HepG2 (cell line): ENCODE data around the gene L3MBTL1. TPM values are rescaled to one million over a fixed set of nuclear protein-coding genes. Genes with fewer than 3 reads are reported as not detected.
A peak's percentile ranks its signal among the peaks of the same experiment; 100 is the strongest.

Experiments used
- ATAC-seq: fragments of 200-7000 bp; cut with Tn5 transposase; 3 replicates; pipeline ENCODE4 v1.9.1; 2020; ENCODE audit warnings: mild to moderate bottlenecking, moderate library complexity
- BruUV-seq: library from RNA; stranded (reverse); fragments of 400-500 nt; replicated peaks from 2 replicates; lab custom pipeline; 2021; lab: Mats Ljungman, UMichigan
- CTCF ChIA-PET: fragments of 300-600 bp; formaldehyde crosslinking; extraction: SDS; loops from one replicate; lab custom pipeline; 2021; ENCODE audit warnings: low total read pairs, inconsistent platforms, low intra/inter-chr PET ratio; lab: Yijun Ruan, JAX
- POLR2A ChIA-PET: fragments of 350-600 bp; sonication (Branson Sonifier 250); formaldehyde crosslinking; loops from one replicate; lab custom pipeline; 2020; ENCODE audit warnings: antibody characterized with exemption, inconsistent platforms; lab: Yijun Ruan, JAX
- DNase-seq: peaks from one replicate; pipeline ENCODE4 v3.0.0-alpha.2; 2015; ENCODE audit warnings: low spot score
- FAIRE-seq: peaks from 3 replicates; lab custom pipeline; 2011; peaks lifted over from hg19 to GRCh38; lab: Jason Lieb, UNC
- H2AFZ ChIP-seq: one replicate; pipeline ENCODE4 v1.6.1; 2011; ENCODE audit warnings: low read length, inconsistent platforms
- H3K27ac ChIP-seq: fragments of 300-600 bp; 3 replicates; pipeline ENCODE4 v1.8.0; 2011; ENCODE audit warnings: mixed run types, mild to moderate bottlenecking, mixed read lengths, low read length, inconsistent platforms; ENCODE audit not compliant: insufficient read depth; ENCODE audit errors: extremely low read length
- H3K27me3 ChIP-seq, 2 experiments: fragments of 200-600 bp in 1 of 2; 2 replicates in 1 of 2; 3 replicates in 1 of 2; pipeline versions ENCODE4 v1.6.0 to v1.8.0; 2011; ENCODE audit warnings: low read length in 2 of 2, mild to moderate bottlenecking in 2 of 2, moderate library complexity in 2 of 2, inconsistent platforms in 1 of 2; ENCODE audit not compliant: insufficient read depth in 2 of 2, control insufficient read depth in 1 of 2
- H3K36me3 ChIP-seq, 2 experiments: fragments of 200-600 bp in 1 of 2; replicated peaks in 1 of 2; 2 replicates in 1 of 2; 3 replicates in 1 of 2; pipeline versions ENCODE4 v1.5.1 to v1.8.0; 2011; ENCODE audit warnings: low read length in 2 of 2, inconsistent platforms in 1 of 2; ENCODE audit not compliant: insufficient read depth in 2 of 2, control insufficient read depth in 1 of 2
- H3K4me1 ChIP-seq: 2 replicates; pipeline ENCODE4 v1.5.1; 2012; ENCODE audit warnings: low read length, inconsistent platforms; ENCODE audit not compliant: insufficient read depth
- H3K4me2 ChIP-seq: 2 replicates; pipeline ENCODE4 v1.6.0; 2011; ENCODE audit warnings: low read depth, low read length, inconsistent platforms
- H3K4me3 ChIP-seq, 3 experiments: fragments of 200-600 bp in 1 of 3; sonication (generic), shearing (Covaris generic) in 1 of 3; replicated peaks in 1 of 3; 2 replicates each; pipeline ENCODE4 v1.5.1; 2011 to 2016; ENCODE audit warnings: low read length in 3 of 3, inconsistent platforms in 2 of 3, low read depth in 2 of 3, mild to moderate bottlenecking in 2 of 3, control low read depth in 1 of 3, mixed read lengths in 1 of 3; ENCODE audit not compliant: insufficient read depth in 1 of 3
- H3K79me2 ChIP-seq: one replicate; pipeline ENCODE4 v1.6.1; 2011; ENCODE audit warnings: low read length, inconsistent platforms; ENCODE audit not compliant: insufficient read depth
- H3K9ac ChIP-seq: 2 replicates; pipeline ENCODE4 v1.6.0; 2011; ENCODE audit warnings: mild to moderate bottlenecking, low read depth, low read length, inconsistent platforms; ENCODE audit not compliant: insufficient read depth
- H3K9me3 ChIP-seq: 2 replicates; pipeline ENCODE4 v1.5.1; 2012; ENCODE audit warnings: mild to moderate bottlenecking, low read length
- H4K20me1 ChIP-seq: 2 replicates; pipeline ENCODE4 v1.6.0; 2011; ENCODE audit warnings: inconsistent platforms, mild to moderate bottlenecking, low read length, moderate library complexity; ENCODE audit not compliant: insufficient read depth
- ETV6 ChIP-seq: sonication (generic); formaldehyde crosslinking; conservative IDR thresholded peaks from 2 replicates; pipeline ENCODE4 v1.4.0; 2020; ENCODE audit warnings: missing genetic modification reagents
- HINFP ChIP-seq: sonication (generic); formaldehyde crosslinking; IDR thresholded peaks from 2 replicates; pipeline ENCODE4 v1.4.0; 2020; ENCODE audit warnings: low read depth, mild to moderate bottlenecking, missing genetic modification reagents
- TEAD3 ChIP-seq: optimal IDR thresholded peaks from 2 replicates; pipeline ENCODE3; 2016; ENCODE audit warnings: borderline replicate concordance
- ZIK1 ChIP-seq: sonication (generic); formaldehyde crosslinking; IDR thresholded peaks from 2 replicates; pipeline ENCODE4 v1.5.0; 2020; ENCODE audit warnings: mild to moderate bottlenecking, low read depth, missing genetic modification reagents, borderline replicate concordance
- ZNF17 ChIP-seq: sonication (generic); formaldehyde crosslinking; IDR thresholded peaks from 2 replicates; pipeline ENCODE4 v1.5.0; 2020; ENCODE audit warnings: mild to moderate bottlenecking, missing genetic modification reagents
- ZNF569 ChIP-seq: sonication (generic); formaldehyde crosslinking; IDR thresholded peaks from 2 replicates; pipeline ENCODE4 v1.5.0; 2020; ENCODE audit warnings: mild to moderate bottlenecking, missing genetic modification reagents, moderate library complexity, borderline replicate concordance
- ZNF572 ChIP-seq: sonication (generic); formaldehyde crosslinking; IDR thresholded peaks from 2 replicates; pipeline ENCODE4 v1.5.1; 2020; ENCODE audit warnings: mild to moderate bottlenecking, missing genetic modification reagents
- ZNF777 ChIP-seq: sonication (generic); formaldehyde crosslinking; IDR thresholded peaks from 2 replicates; pipeline ENCODE4 v1.4.0; 2020; ENCODE audit warnings: missing genetic modification reagents
- ZNF839 ChIP-seq: sonication (generic); formaldehyde crosslinking; IDR thresholded peaks from 2 replicates; pipeline ENCODE4 v1.4.0; 2020; ENCODE audit warnings: missing genetic modification reagents, mild to moderate bottlenecking, borderline replicate concordance
- WGBS: methylation state at CpG from one replicate; pipeline ENCODE4 v1.1.6; 2017; ENCODE audit warnings: low lambda C conversion rate; 5-methylcytosine and 5-hydroxymethylcytosine counted together
- in situ Hi-C: cut with HindIII; loops from 2 replicates; pipeline ENCODE4 v1.10.0; 2017; ENCODE audit warnings: low pct_unique_long_range_greater_than_20kb; ENCODE audit not compliant: extremely low pct_ligation_motif_present
- intact Hi-C: fragments of 100-400 bp; cut with micrococcal nuclease; formaldehyde crosslinking; loops from one replicate; pipeline ENCODE4 v1.10.0; 2022; ENCODE audit not compliant: unreplicated experiment
- polyA plus RNA-seq, 8 experiments: library from polyadenylated mRNA; depleted of rRNA in 3 of 8; stranded (reverse) in 7 of 8; unstranded in 1 of 8; fragments of >200 nt; fragmentation: Illumina TruSeq in 4 of 8; extraction: Trizol in 4 of 8; gene quantifications; 2 replicates each; pipeline versions ENCODE4 v1.2.1 to v1.2.3, GENCODE V29; 2011 to 2016; ENCODE audit warnings: low read depth in 4 of 8, missing spikeins in 1 of 8, mixed read lengths in 1 of 8; ENCODE audit not compliant: insufficient read depth in 1 of 8
- total RNA-seq, 5 experiments: library from RNA; depleted of rRNA; stranded (reverse); fragments of >200 nt; fragmentation: Illumina TruSeq; extraction: Trizol; gene quantifications; 2 replicates each; pipeline ENCODE4 v1.2.3, GENCODE V29; 2016; ENCODE audit warnings: low read depth in 1 of 5

L3MBTL1 gene
- total and polyA plus RNA-seq, 2 of the 13 experiments (the other 11 are each of a cell fraction or from before 2014, with no cell fraction given), result 9.0 to 17.8 TPM

- ChIA-PET POLR2A (interaction anchor here (1.0 to 9.7 kb wide), 2 partner anchors 8 to 14 kb away, joined by 4 to 109 read pairs; partner anchors contain the start of gene SGK2), CTCF (no interaction called here)
- H3K9me3 ChIP-seq, result no peaks in the 10 kb centered on the region
- no TSS peak for BruUV-seq
- TF ChIP-seq ZIK1 (CRISPR knock-in tag) (no peak), ZNF839 (0 out of 2 replicates have a peak, but pooled peaks have one; percentile 18)
- H3K9ac ChIP-seq, result no peak overlapping the region
- in situ Hi-C loops (no loop called here), intact Hi-C loops (no loop called here)
- DNase-seq (no peak), ATAC-seq (no peak), FAIRE-seq (no peak)
- peaks cover 0 to 21% of the 10 kb centered on the region in 2 experiments; a peak in 3 of 5 replicates for H3K36me3 ChIP-seq
- peaks cover 18% of the 10 kb centered on the region for H3K4me1 ChIP-seq
- 98% methylated on average over 8 of the region's 8 CpGs for WGBS
- no peaks in the 10 kb centered on the region for H3K27me3 ChIP-seq
- no peaks in the 10 kb centered on the region for H3K79me2 ChIP-seq
- no peak overlapping the region for H3K4me3 ChIP-seq
- no peaks in the 10 kb centered on the region for H4K20me1 ChIP-seq
- no peak overlapping the region for H3K27ac ChIP-seq
- no peak overlapping the region for H2AFZ ChIP-seq
- H3K4me2 ChIP-seq, result no peak overlapping the region
These were observed 65.4 kb downstream of the L3MBTL1 start for GRCh38 chr20:43572891-43573290.

- intact Hi-C loops, result no loop called here
- BruUV-seq, result no TSS peak
- TF ChIP-seq ZNF569 (CRISPR knock-in tag), result no peak
- no peak for TF ChIP-seq ZNF572 (CRISPR knock-in tag)
- TF ChIP-seq ZNF17, result no peak
- TF ChIP-seq ETV6 (CRISPR knock-in tag), result no peak
- TF ChIP-seq ZNF777 (CRISPR knock-in tag), result no peak
- TF ChIP-seq TEAD3 (CRISPR knock-in tag), result no peak
- TF ChIP-seq HINFP (CRISPR knock-in tag), result no peak
- TF ChIP-seq, all 625 proteins: peak for 0
- no peak overlapping the region for H3K9ac ChIP-seq
- ATAC-seq (no peak), FAIRE-seq (no peak), DNase-seq (no peak)
- ChIA-PET POLR2A (interaction anchor here (9.7 kb wide), 1 partner anchor 18 kb away, joined by 109 read pairs; the partner anchor contains the start of gene SGK2), CTCF (no interaction called here)
- 0 out of 5 replicates have a peak, but pooled peaks cover 0 to 13% of the 10 kb centered on the region in 2 experiments for H3K36me3 ChIP-seq
- H3K27ac ChIP-seq, result no peak overlapping the region
- H3K9me3 ChIP-seq, result no peaks in the 10 kb centered on the region
- no peak overlapping the region for H3K4me3 ChIP-seq
- no peak overlapping the region for H3K4me2 ChIP-seq
- H2AFZ ChIP-seq, result no peak overlapping the region
- no peaks in the 10 kb centered on the region for H3K27me3 ChIP-seq
- no peaks in the 10 kb centered on the region for H4K20me1 ChIP-seq
- peaks cover 25% of the 10 kb centered on the region for H3K4me1 ChIP-seq
- H3K79me2 ChIP-seq, result no peaks in the 10 kb centered on the region
- WGBS, result 85% methylated on average over 10 of the region's 10 CpGs
- in situ Hi-C loops, result no loop called here
These were observed 68.6 kb downstream of the L3MBTL1 start for GRCh38 chr20:43576108-43576507.
